ENCODE measurements around the gene PER2. TPM values are rescaled to one million over a fixed set of nuclear protein-coding genes. Genes with fewer than 3 reads are reported as not detected.

Gene PER2
- total and polyA plus RNA-seq, 2 of the 13 experiments (the other 11 are each of a cell fraction or from before 2014, with no cell fraction given) = 5.1 to 9.4 TPM

DNA sequence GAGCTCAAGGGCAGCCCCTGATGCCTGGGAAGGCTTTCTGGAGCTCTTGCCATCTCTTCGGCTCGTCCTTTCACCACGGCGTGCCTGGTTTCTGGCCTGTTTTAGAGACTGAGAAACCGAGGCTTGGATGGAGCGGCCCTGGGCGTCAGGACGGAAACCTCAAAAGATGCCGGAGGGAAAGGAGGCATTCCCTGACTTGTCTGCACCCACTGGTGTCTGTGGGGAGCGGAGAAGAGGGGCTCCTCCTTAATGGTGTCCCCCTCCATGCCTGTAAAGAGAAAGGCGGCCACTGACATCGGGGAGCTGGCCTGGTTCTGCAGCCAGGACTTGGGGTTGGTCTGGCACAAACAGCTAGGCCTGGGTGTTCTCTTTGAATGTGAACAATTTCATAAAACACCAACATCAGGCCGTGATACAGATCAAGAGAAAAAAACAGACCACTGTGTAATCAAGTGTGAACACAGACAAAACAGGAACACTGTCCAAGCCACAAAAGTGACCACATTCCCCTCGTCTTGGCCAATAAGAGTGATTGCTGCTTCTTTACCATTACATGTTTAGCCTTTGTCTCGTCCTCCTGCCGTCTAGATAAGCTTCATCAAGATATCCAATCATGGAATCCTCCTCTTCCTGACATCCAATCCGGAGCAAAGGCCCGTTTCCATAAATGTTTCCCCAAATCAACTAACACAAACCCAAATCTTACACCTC, 84.3 kb downstream of the PER2 start (continued):
- TF ChIP-seq ZBTB40 (IDR thresholded peaks at IDR 0.05) (no peak), ZBTB40 (CRISPR knock-in tag; IDR thresholded peaks at IDR 0.05) (peak; percentile 22; the same call in 1 of the 2 replicates), ZNF205 (CRISPR knock-in tag; IDR thresholded peaks at IDR 0.05) (peak; percentile 11; the same call in 1 of the 2 replicates), ZNF501 (CRISPR knock-in tag; IDR thresholded peaks at IDR 0.05) (peak; percentile 74; the same call in 1 of the 2 replicates), NR0B2 (CRISPR knock-in tag; IDR thresholded peaks at IDR 0.05) (peak; percentile 26; the same call in 1 of the 2 replicates), ZNF44 (CRISPR knock-in tag; IDR thresholded peaks at IDR 0.05) (no peak), BRF2 (CRISPR knock-in tag; IDR thresholded peaks at IDR 0.05) (peak; percentile 90; the same call in 1 of the 2 replicates), ZNF136 (CRISPR knock-in tag; IDR thresholded peaks at IDR 0.05; ENCODE audit: low read depth) (no peak), AFF4 (CRISPR knock-in tag; IDR thresholded peaks at IDR 0.05) (no peak), ZNF468 (CRISPR knock-in tag; IDR thresholded peaks at IDR 0.05) (0 out of 2 replicates have a peak, but pooled peaks have one; percentile 65), ZFP36L1 (CRISPR knock-in tag; IDR thresholded peaks at IDR 0.05) (peak; percentile 78; the same call in 1 of the 2 replicates), ZNF451 (CRISPR knock-in tag; IDR thresholded peaks at IDR 0.05) (0 out of 2 replicates have a peak, but pooled peaks have one; percentile 33)
